Measurements from ENCODE around the gene CLDN6.
A peak's percentile ranks its signal among the peaks of the same experiment; 100 is the strongest.

- TF ChIP-seq CTCF (conservative IDR thresholded peaks at IDR 0.05; ENCODE audit: low read length) (peak; percentile 66), EZH2phosphoT487 (IDR thresholded peaks at IDR 0.05; ENCODE audit: borderline replicate concordance, low read depth, low read length) (no peak)
Observed at GRCh38 chr16:3021449-3022207, 3.6 kb upstream of the CLDN6 start.
